Measurements from ENCODE around the gene NOP9.

NOP9 gene

DNA sequence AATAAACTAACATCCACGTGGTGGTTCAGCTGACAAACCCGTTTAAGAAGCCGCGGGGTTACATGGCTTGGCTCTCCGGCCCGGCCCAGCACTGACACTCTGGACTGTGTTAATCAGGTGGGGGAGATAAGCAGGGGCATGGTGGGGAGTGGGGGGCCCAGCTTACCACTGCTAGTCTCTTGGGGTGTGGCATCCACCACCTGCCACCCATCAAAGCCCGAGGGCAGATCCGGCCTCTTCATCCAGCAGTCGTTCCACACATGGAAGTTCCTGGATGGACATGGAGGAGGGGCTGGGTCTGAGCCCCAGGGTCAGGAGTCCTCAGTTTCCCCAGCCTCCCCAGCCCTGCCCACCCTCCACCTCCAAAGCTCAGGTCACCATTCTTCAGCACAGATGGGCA lies 41.5 kb upstream of the NOP9 start:
- Histone ChIP-seq H3K36me3 (ENCODE audit: insufficient read depth, low read length) (no peaks in the 10 kb centered on the region), H3K9me3 (ENCODE audit: insufficient read depth, low read depth, low read length) (no peaks in the 10 kb centered on the region), H3K9ac (ENCODE audit: low read depth, low read length) (no peak overlapping the region), H3K4me3 (ENCODE audit: low read length) (no peak overlapping the region), H3K27me3 (ENCODE audit: insufficient read depth, low read length) (no peaks in the 10 kb centered on the region), H3K27ac (ENCODE audit: low read depth, low read length) (no peak overlapping the region), H3K4me1 (ENCODE audit: insufficient read depth, low read length) (no peaks in the 10 kb centered on the region)
- WGBS, result 95% methylated on average over 9 of the region's 9 CpGs

DNA sequence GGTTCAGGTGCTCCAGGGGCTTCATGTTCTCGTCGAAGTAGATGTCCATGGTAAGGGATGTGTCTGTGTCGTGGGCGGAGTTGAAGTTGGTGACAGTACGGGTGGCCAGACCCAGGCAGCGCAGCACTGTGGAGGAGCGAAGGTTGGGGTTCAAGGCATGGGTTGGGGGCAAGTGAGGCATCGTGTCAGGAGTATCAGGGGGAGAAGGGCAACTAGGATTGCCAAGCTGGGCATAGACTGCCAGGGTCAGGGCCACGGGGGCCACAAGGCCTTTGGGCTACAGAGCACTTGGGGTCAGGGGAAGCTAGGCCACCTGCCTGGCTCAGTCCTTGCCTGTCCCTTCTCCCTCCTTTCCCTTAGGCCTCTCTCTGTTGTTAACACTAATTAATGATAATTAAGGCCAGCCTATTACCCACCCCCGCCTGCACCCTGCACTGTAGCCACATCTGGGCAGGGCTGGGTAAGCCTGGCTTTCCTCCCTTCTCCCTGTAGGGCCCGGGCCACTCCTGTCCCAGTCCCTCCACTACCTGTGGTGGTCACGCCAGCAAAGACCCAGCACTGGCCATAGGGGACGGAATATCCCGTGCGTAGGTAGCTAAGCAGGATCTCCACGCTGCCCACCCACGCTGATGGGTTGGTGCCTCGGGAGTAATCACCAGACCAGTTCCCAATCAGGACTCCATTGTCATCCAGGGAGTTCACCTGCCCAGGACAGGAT lies 40.9 kb upstream of the NOP9 start:
- Histone ChIP-seq H3K9ac (ENCODE audit: low read depth, low read length) (no peak overlapping the region), H3K4me3 (ENCODE audit: low read length) (no peak overlapping the region), H3K4me1 (ENCODE audit: insufficient read depth, low read length) (no peaks in the 10 kb centered on the region), H3K36me3 (ENCODE audit: insufficient read depth, low read length) (no peaks in the 10 kb centered on the region), H3K27ac (ENCODE audit: low read depth, low read length) (no peak overlapping the region), H3K9me3 (ENCODE audit: insufficient read depth, low read depth, low read length) (no peaks in the 10 kb centered on the region), H3K27me3 (ENCODE audit: insufficient read depth, low read length) (no peaks in the 10 kb centered on the region)
- 92% methylated on average over 18 of the region's 18 CpGs for WGBS

DNA sequence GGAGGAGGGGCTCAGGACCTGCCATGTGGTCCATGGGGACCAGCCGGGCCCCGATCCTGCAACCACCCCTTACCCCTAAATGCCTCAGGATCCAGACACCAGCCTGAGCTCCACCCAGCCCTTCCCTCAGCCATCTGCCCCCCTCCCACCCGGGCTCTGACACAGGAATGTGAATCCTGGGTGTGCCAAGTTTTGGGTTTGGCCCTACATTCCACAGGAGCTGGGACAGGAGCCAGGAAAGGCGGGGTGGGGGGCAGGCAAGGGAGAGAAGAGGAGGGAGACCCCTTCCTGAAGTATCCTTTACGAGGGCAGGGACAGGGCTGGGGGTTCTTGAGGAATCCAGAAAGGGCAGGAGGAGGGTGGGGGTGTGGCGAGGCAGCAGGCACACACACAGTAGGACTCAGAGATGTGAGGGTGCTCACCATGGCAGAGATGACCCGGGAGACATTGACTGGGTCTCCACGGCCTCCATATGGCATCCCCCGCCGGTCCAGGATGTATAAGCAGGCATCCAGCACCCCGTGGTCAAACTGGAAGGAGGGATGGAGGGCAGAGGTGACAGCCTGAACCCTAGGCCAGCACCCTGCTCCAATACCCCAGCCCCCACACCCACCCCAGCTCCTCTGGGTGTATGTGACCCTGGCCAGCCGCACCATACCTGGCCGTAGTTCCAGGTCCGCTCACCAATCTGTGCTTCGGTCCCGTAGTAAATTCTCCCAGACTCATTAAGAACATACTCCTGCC lies 40.2 kb upstream of the NOP9 start:
- H3K9me3 ChIP-seq (ENCODE audit: insufficient read depth, low read depth, low read length), result no peaks in the 10 kb centered on the region
- no peak overlapping the region for H3K4me3 ChIP-seq (ENCODE audit: low read length)
- 93% methylated on average over 16 of the region's 16 CpGs for WGBS
- no peaks in the 10 kb centered on the region for H3K36me3 ChIP-seq (ENCODE audit: insufficient read depth, low read length)
- H3K27me3 ChIP-seq (ENCODE audit: insufficient read depth, low read length), result no peaks in the 10 kb centered on the region
- H3K27ac ChIP-seq (ENCODE audit: low read depth, low read length), result no peak overlapping the region
- no peak overlapping the region for H3K9ac ChIP-seq (ENCODE audit: low read depth, low read length)
- no peaks in the 10 kb centered on the region for H3K4me1 ChIP-seq (ENCODE audit: insufficient read depth, low read length)

DNA sequence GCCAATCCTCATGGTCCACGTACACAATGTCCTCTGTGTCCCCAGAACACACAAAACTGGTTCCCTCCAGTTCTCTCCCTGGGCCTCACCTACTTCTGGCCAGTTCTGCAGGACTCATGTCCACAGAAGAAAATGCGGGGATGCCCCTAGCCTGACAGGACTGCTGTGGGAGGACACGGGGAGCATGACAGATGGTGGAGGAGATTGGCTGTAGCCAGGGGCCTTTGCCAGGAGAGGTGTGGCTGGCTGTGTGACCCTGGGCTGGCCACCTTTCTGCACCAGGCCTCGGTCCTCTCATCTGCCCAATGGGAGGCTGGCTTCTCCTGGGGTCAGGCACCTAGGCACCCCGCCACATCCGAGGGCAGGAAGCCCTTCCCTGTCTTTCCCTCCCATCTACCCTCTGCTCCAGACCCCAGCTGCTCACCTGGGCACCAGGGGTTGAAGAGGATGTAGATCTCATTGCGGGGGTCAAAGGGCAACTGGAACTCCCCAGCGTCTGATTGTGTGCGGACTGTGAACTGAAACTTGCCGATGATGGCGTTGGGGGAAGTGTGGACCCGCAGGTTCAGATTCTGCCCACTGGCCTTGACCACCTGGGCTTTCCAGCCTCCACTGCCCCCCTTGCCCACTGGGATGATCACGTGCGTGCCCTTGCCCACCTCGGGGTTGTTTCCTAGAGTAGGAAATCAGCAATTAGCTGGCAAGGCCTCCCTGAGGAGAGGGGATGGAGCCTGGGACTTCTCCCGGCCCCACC lies 39.4 kb upstream of the NOP9 start:
- Histone ChIP-seq H3K27me3 (ENCODE audit: insufficient read depth, low read length) (no peaks in the 10 kb centered on the region), H3K9me3 (ENCODE audit: insufficient read depth, low read depth, low read length) (no peaks in the 10 kb centered on the region), H3K36me3 (ENCODE audit: insufficient read depth, low read length) (no peaks in the 10 kb centered on the region), H3K4me1 (ENCODE audit: insufficient read depth, low read length) (no peaks in the 10 kb centered on the region), H3K9ac (ENCODE audit: low read depth, low read length) (no peak overlapping the region), H3K27ac (ENCODE audit: low read depth, low read length) (no peak overlapping the region), H3K4me3 (ENCODE audit: low read length) (no peak overlapping the region)
- 93% methylated on average over 16 of the region's 16 CpGs for WGBS

DNA sequence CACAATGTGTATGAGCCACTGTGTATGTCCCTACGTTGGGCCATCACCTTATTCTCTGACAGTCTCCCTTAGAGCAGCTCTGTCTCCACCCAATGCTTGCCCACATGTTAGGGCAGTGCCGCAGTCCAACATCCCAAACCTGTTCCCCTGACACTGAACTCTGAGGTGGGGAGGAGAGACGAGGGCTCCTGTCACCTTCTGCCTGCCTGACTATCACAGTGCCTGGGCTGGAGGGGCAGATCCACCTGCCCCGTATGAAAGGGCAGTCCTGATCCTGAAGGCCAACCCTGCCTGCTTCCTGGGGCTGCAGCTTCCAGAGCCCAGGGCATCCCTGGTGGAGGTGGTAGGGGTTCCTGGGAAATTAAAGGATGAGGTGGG lies 38.9 kb upstream of the NOP9 start:
- WGBS, result 83% methylated on average over 4 of the region's 4 CpGs
- no peaks in the 10 kb centered on the region for H3K27me3 ChIP-seq (ENCODE audit: insufficient read depth, low read length)
- no peaks in the 10 kb centered on the region for H3K36me3 ChIP-seq (ENCODE audit: insufficient read depth, low read length)
- H3K4me3 ChIP-seq (ENCODE audit: low read length), result no peak overlapping the region
- no peak overlapping the region for H3K27ac ChIP-seq (ENCODE audit: low read depth, low read length)
- no peaks in the 10 kb centered on the region for H3K4me1 ChIP-seq (ENCODE audit: insufficient read depth, low read length)
- no peaks in the 10 kb centered on the region for H3K9me3 ChIP-seq (ENCODE audit: insufficient read depth, low read depth, low read length)
- no peak overlapping the region for H3K9ac ChIP-seq (ENCODE audit: low read depth, low read length)

DNA sequence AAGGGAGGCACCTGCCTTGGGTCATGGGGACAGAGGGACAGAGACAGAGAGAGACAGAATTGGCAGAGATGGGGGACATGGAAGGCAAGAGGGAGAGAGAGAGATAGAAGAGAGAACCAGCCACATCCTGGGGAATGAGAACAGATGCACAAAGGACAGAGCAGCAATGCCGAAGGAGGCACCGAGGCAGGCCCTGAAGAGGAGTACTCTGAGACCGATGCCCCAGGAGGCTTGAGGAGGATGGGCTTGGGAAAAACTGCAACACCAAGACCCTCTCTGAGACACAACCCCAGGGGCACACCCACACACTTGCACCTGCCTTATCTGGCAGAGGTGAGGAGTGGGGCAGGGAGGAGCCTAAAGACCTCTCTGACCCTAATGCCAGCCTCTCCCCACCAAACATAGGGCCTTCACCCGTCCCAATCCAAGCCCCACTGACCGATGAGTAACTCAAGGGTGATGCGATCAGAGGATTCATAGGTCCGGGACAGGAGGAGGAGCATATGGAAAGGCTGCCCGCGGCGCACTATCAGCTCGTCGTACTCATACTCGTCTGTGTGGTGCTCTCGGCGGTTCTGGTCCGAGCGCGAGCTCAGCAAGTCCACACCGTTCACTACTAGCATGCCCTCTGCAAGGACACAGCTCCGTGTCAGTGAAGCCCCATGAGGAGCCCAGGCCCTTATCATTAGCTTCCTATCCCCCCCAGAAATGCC lies 38.2 kb upstream of the NOP9 start:
- 94% methylated on average over 20 of the region's 20 CpGs for WGBS
- Histone ChIP-seq H3K27ac (ENCODE audit: low read depth, low read length) (no peak overlapping the region), H3K9me3 (ENCODE audit: insufficient read depth, low read depth, low read length) (no peaks in the 10 kb centered on the region), H3K27me3 (ENCODE audit: insufficient read depth, low read length) (no peaks in the 10 kb centered on the region), H3K36me3 (ENCODE audit: insufficient read depth, low read length) (0 out of 2 replicates have a peak, but pooled peaks cover under 1% of the 10 kb centered on the region), H3K4me3 (ENCODE audit: low read length) (no peak overlapping the region), H3K4me1 (ENCODE audit: insufficient read depth, low read length) (no peaks in the 10 kb centered on the region), H3K9ac (ENCODE audit: low read depth, low read length) (no peak overlapping the region)

DNA sequence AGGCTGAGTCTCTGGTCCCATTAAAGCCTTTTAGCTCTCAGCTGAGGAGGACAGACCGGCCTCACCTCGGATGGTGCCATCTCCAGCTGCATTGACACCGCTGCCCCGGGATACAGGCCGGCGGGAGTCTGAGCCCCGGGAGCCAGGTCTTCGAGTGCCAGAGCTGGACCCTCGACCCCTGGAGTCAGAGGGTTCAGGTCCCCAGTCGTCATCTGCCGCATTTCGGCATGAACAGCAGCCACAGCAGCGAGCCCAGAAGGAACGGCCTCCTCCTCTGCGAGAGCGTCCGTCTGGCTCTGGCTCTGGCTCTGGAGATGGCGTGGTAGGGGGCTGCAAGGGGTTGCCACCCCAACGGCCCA lies 37.7 kb upstream of the NOP9 start:
- H3K36me3 ChIP-seq (ENCODE audit: insufficient read depth, low read length), result peaks cover 5% of the 10 kb centered on the region; the same call in 1 of the 2 replicates
- WGBS, result 93% methylated on average over 19 of the region's 19 CpGs
- H3K27me3 ChIP-seq (ENCODE audit: insufficient read depth, low read length), result no peaks in the 10 kb centered on the region
- H3K9me3 ChIP-seq (ENCODE audit: insufficient read depth, low read depth, low read length), result no peaks in the 10 kb centered on the region
- H3K27ac ChIP-seq (ENCODE audit: low read depth, low read length), result no peak overlapping the region
- H3K9ac ChIP-seq (ENCODE audit: low read depth, low read length), result no peak overlapping the region
- no peak overlapping the region for H3K4me3 ChIP-seq (ENCODE audit: low read length)
- H3K4me1 ChIP-seq (ENCODE audit: insufficient read depth, low read length), result no peaks in the 10 kb centered on the region

DNA sequence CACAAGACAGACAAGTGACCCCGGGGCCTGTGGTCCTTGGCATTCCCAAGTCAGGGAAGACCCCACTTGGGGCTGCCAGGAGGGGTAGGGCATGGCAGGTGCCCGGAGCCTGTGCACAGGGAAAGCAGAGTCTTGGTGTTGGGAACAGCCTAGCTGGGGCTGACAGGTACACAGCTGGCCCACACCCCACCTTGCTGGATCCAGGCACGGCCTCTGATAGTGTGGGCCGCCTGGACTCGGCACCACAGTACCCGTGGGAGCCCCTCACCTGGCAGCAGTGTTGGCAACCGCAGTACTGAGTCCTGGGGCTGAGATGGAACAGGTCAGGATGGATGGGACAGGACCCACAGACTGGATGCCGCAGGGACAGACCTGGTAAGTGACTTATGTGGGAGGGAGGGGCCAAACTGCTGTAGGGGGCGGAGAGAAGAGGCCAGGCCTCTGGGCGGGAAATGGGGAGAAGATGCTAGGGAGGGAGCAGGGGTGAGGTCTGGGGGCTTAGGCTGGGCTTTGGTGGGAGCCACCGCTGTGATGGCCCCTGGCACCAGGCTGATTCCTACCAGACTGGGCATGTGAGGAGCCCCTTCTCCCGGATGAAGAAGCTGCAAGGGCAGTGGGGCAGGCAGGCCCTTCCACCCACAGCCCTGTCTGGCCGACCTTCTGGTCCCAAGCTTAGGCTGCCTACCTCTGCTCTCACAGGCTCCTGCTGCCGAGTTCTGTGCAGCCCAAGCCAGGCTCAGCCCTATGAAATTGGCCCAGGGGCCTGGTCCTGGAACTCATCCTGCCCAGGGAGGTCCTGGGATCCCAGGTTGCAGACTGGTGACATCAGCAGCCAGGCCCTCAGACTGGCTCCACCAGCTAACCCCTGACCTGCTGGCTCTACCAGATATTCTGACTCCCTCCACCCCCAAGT lies 36.6 kb upstream of the NOP9 start, which contains the start of gene TGM1:
TSS of gene TGM1 (minus strand) at position 357 of the 913 bp plus-strand sequence. CDS start 825 bp downstream, outside the sequence.
- H3K36me3 ChIP-seq (ENCODE audit: insufficient read depth, low read length), result peaks cover 11% of the 10 kb centered on the region; the same call in 1 of the 2 replicates
- no peak within 1 kb of the TSS for H3K27ac ChIP-seq (ENCODE audit: low read depth, low read length)
- no peaks in the 10 kb centered on the region for H3K4me1 ChIP-seq (ENCODE audit: insufficient read depth, low read length)
- H3K4me3 ChIP-seq (ENCODE audit: low read length), result no peak within 1 kb of the TSS
- no peaks in the 10 kb centered on the region for H3K9me3 ChIP-seq (ENCODE audit: insufficient read depth, low read depth, low read length)
- 78% methylated on average over 14 of the region's 14 CpGs for WGBS
- H3K9ac ChIP-seq (ENCODE audit: low read depth, low read length), result no peak within 1 kb of the TSS
- no peaks in the 10 kb centered on the region for H3K27me3 ChIP-seq (ENCODE audit: insufficient read depth, low read length)

DNA sequence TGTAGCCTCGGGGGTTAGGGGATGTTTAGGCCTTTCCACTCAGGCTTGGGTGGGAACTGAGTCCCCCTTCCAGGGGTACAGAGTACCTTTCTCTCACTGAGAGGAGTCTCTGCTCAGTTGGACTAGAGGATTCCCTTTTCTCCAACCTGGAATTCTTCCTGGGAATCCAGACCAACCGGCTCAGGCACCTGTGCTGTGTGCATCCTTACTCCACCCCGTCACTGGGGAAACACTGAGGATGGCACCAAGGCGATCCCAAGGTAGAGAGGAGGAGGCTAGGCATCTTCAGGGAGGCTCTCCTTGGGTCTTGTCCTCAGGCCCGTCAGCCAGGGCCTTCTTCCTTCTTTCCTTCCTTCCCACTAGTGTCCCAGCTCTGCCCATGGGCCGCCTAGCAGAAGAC lies 35.8 kb upstream of the NOP9 start:
- WGBS, result 88% methylated on average over 6 of the region's 6 CpGs
- H3K27ac ChIP-seq (ENCODE audit: low read depth, low read length), result no peak overlapping the region

DNA sequence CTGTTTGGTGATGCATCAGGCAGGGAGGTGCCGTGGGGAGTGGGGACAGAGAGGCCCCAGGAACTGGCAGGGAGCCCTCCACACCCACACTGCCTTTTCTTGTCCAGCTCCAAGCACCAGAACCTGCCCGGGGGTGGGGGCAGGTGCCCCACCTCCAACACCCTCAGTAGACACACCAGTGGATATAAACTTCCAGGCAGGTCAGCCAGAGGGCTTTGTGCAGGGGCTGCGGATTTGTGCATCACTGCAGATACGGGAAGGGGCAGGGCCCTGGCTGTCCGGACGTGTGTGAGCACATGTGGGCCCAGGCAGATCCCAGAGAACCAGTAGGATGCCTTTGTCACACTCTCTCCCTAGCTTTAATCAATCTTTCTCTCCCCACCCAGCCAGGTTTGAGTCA lies 35.4 kb upstream of the NOP9 start:
- H3K27me3 ChIP-seq (ENCODE audit: insufficient read depth, low read length), result no peaks in the 10 kb centered on the region
- peaks cover 11% of the 10 kb centered on the region; the same call in 1 of the 2 replicates for H3K36me3 ChIP-seq (ENCODE audit: insufficient read depth, low read length)
- no peak overlapping the region for H3K9ac ChIP-seq (ENCODE audit: low read depth, low read length)
- H3K4me1 ChIP-seq (ENCODE audit: insufficient read depth, low read length), result no peaks in the 10 kb centered on the region
- 87% methylated on average over 6 of the region's 6 CpGs for WGBS
- H3K9me3 ChIP-seq (ENCODE audit: insufficient read depth, low read depth, low read length), result no peaks in the 10 kb centered on the region
- no peak overlapping the region for H3K27ac ChIP-seq (ENCODE audit: low read depth, low read length)
- H3K4me3 ChIP-seq (ENCODE audit: low read length), result no peak overlapping the region

More for the DNA sequence above, 35.8 kb upstream of the NOP9 start:
- Histone ChIP-seq H3K9me3 (ENCODE audit: insufficient read depth, low read depth, low read length) (no peaks in the 10 kb centered on the region), H3K4me1 (ENCODE audit: insufficient read depth, low read length) (no peaks in the 10 kb centered on the region), H3K9ac (ENCODE audit: low read depth, low read length) (no peak overlapping the region), H3K36me3 (ENCODE audit: insufficient read depth, low read length) (peaks cover 11% of the 10 kb centered on the region; the same call in 1 of the 2 replicates), H3K27me3 (ENCODE audit: insufficient read depth, low read length) (no peaks in the 10 kb centered on the region), H3K4me3 (ENCODE audit: low read length) (no peak overlapping the region)
